IMR-90 (cell line): ENCODE results near the gene FAM72D. TPM values are rescaled to one million over a fixed set of nuclear protein-coding genes. Genes with fewer than 3 reads are reported as not detected.
"Not testable (repeated sequence)": the region's sequence is repeated elsewhere in the genome, so short reads cannot be mapped to it uniquely, and the experiment has no call there.

Experiments used
- ATAC-seq: fragments of 200-7000 bp; cut with Tn5 transposase; 2 replicates; pipeline ENCODE4 v1.9.1; 2020; ENCODE audit warnings: low read depth, mild to moderate bottlenecking, moderate library complexity
- Bru-seq: library from RNA; stranded (reverse); fragments of 400-500 nt; gene quantifications from one replicate; lab custom pipeline; 2021; lab: Mats Ljungman, UMichigan
- BruChase-seq, 2 experiments: library from RNA; stranded (reverse); fragments of 400-500 nt; gene quantifications; one replicate each; lab custom pipeline; 2021; lab: Mats Ljungman, UMichigan
- BruUV-seq: library from RNA; stranded (reverse); fragments of 400-500 nt; replicated peaks from 2 replicates; lab custom pipeline; 2021; lab: Mats Ljungman, UMichigan
- CTCF ChIA-PET: fragments of 300-600 bp; formaldehyde crosslinking; extraction: SDS; loops from one replicate; lab custom pipeline; 2021; ENCODE audit warnings: antibody characterized with exemption; lab: Yijun Ruan, JAX
- POLR2A ChIA-PET: fragments of 300-600 bp; sonication (Branson Sonifier 250); formaldehyde crosslinking; loops from one replicate; lab custom pipeline; 2022; ENCODE audit warnings: antibody characterized with exemption; ENCODE audit not compliant: unreplicated experiment; lab: Charles Lee
- DNase-seq: peaks from one replicate; pipeline ENCODE4 v3.0.0; 2013
- H2AFZ ChIP-seq: replicated peaks from 2 replicates; pipeline ENCODE3; 2013; ENCODE audit warnings: low read length, mild to moderate bottlenecking; ENCODE audit not compliant: poor library complexity
- H2AK5ac ChIP-seq: 2 replicates; pipeline ENCODE4 v1.6.1; 2013; ENCODE audit warnings: low read depth, low read length, inconsistent platforms
- H2AK9ac ChIP-seq: replicated peaks from 2 replicates; pipeline ENCODE3; 2013; ENCODE audit warnings: mild to moderate bottlenecking, low read depth, low read length, moderate library complexity; ENCODE audit not compliant: poor library complexity
- H2BK120ac ChIP-seq: 2 replicates; pipeline ENCODE4 v1.6.1; 2013; ENCODE audit warnings: low read depth, low read length, inconsistent platforms
- H2BK15ac ChIP-seq: 3 replicates; pipeline ENCODE4 v1.6.1; 2013; ENCODE audit warnings: low read depth, low read length, inconsistent platforms
- H2BK20ac ChIP-seq: 2 replicates; pipeline ENCODE4 v1.6.1; 2013; ENCODE audit warnings: low read depth, mild to moderate bottlenecking, inconsistent platforms, low read length, moderate library complexity
- H2BK5ac ChIP-seq: 2 replicates; pipeline ENCODE4 v1.6.1; 2013; ENCODE audit warnings: mild to moderate bottlenecking, low read depth, low read length, inconsistent platforms; ENCODE audit not compliant: poor library complexity, severe bottlenecking
- H3K14ac ChIP-seq: replicated peaks from 2 replicates; pipeline ENCODE4 v1.6.1; 2013; ENCODE audit warnings: low read depth, low read length, inconsistent platforms
- H3K18ac ChIP-seq: 2 replicates; pipeline ENCODE4 v1.6.1; 2013; ENCODE audit warnings: low read depth, low read length, control low read depth
- H3K23ac ChIP-seq: 2 replicates; pipeline ENCODE4 v1.6.1; 2013; ENCODE audit warnings: low read depth, low read length, inconsistent platforms
- H3K27ac ChIP-seq: 2 replicates; pipeline ENCODE4 v1.5.1; 2013; ENCODE audit warnings: mild to moderate bottlenecking, control low read depth, low read length; ENCODE audit not compliant: insufficient read depth
- H3K27me3 ChIP-seq: 2 replicates; pipeline ENCODE4 v1.6.1; 2013; ENCODE audit warnings: low read length; ENCODE audit not compliant: control insufficient read depth, insufficient read depth
- H3K36me3 ChIP-seq: 2 replicates; pipeline ENCODE4 v1.6.1; 2013; ENCODE audit warnings: low read length, mixed read lengths; ENCODE audit not compliant: control insufficient read depth, insufficient read depth
- H3K4ac ChIP-seq: 2 replicates; pipeline ENCODE4 v1.6.1; 2013; ENCODE audit warnings: low read depth, low read length, inconsistent platforms
- H3K4me1 ChIP-seq: 2 replicates; pipeline ENCODE4 v1.6.1; 2013; ENCODE audit warnings: low read length, mixed read lengths; ENCODE audit not compliant: control insufficient read depth, insufficient read depth
- H3K4me2 ChIP-seq: 2 replicates; pipeline ENCODE4 v1.6.1; 2013; ENCODE audit warnings: low read depth, mild to moderate bottlenecking, control low read depth, low read length, moderate library complexity
- H3K4me3 ChIP-seq: 2 replicates; pipeline ENCODE4 v1.5.1; 2013; ENCODE audit warnings: low read depth, mild to moderate bottlenecking, control low read depth, low read length, moderate library complexity; ENCODE audit not compliant: insufficient read depth
- H3K56ac ChIP-seq: 2 replicates; pipeline ENCODE4 v1.6.1; 2013; ENCODE audit warnings: low read length, inconsistent platforms; ENCODE audit not compliant: insufficient read depth; ENCODE audit errors: extremely low read depth
- H3K79me1 ChIP-seq, 2 experiments: 2 replicates each; pipeline ENCODE4 v1.6.1; 2013; ENCODE audit warnings: low read length in 2 of 2, inconsistent platforms in 1 of 2, low read depth in 1 of 2
- H3K9ac ChIP-seq: 2 replicates; pipeline ENCODE4 v1.6.1; 2013; ENCODE audit warnings: low read depth, low read length, control low read depth
- H3K9me1 ChIP-seq: 2 replicates; pipeline ENCODE4 v1.6.1; 2013; ENCODE audit warnings: low read length, inconsistent platforms; ENCODE audit not compliant: insufficient read depth
- H3K9me3 ChIP-seq: 2 replicates; pipeline ENCODE4 v1.6.1; 2013; ENCODE audit warnings: low read length; ENCODE audit not compliant: control insufficient read depth, insufficient read depth
- H4K20me1 ChIP-seq: 2 replicates; pipeline ENCODE4 v1.6.1; 2013; ENCODE audit warnings: low read length, inconsistent platforms; ENCODE audit not compliant: insufficient read depth
- H4K5ac ChIP-seq: 2 replicates; pipeline ENCODE4 v1.6.1; 2013; ENCODE audit warnings: mild to moderate bottlenecking, low read depth, low read length, control low read depth
- H4K8ac ChIP-seq, 2 experiments: 2 replicates each; pipeline ENCODE4 v1.6.1; 2013; ENCODE audit warnings: low read depth in 2 of 2, low read length in 2 of 2, control low read depth in 1 of 2, inconsistent platforms in 1 of 2
- H4K91ac ChIP-seq: 2 replicates; pipeline ENCODE4 v1.6.1; 2013; ENCODE audit warnings: low read depth, low read length, inconsistent platforms; ENCODE audit not compliant: insufficient read depth
- WGBS, 2 experiments: methylation state at CpG; one replicate each; pipeline versions ENCODE4 v1.1.5 to v1.1.7; 2013; ENCODE audit warnings: missing lambda C conversion rate in 2 of 2; ENCODE audit not compliant: insufficient read length in 1 of 2; ENCODE audit errors: extremely low coverage in 2 of 2; 5-methylcytosine and 5-hydroxymethylcytosine counted together
- dilution Hi-C: fragments of 300-500 bp; cut with HindIII; formaldehyde crosslinking; loops from one replicate; pipeline ENCODE4 v1.14.3; 2018; ENCODE audit warnings: low sequenced_read_pairs; ENCODE audit not compliant: unreplicated experiment
- in situ Hi-C: fragments of 300-500 bp; cut with MboI; formaldehyde crosslinking; loops from 3 replicates; pipeline ENCODE4 v1.14.3; 2019; ENCODE audit warnings: low sequenced_read_pairs, inconsistent platforms, mixed read lengths
- intact Hi-C: fragments of 100-400 bp; cut with micrococcal nuclease; formaldehyde crosslinking; loops from 2 replicates; pipeline ENCODE4 v1.10.0; 2022
- long read RNA-seq: library from polyadenylated mRNA; unstranded; transcript quantifications from one replicate; pipeline ENCODE4 v2.0.0, GENCODE V29; 2021; ENCODE audit not compliant: unreplicated experiment
- polyA plus RNA-seq, 3 experiments: library from polyadenylated mRNA; depleted of rRNA; stranded (reverse); fragments of >200 nt; gene quantifications; 2 replicates each; pipeline ENCODE4 v1.2.3, GENCODE V29; 2012; ENCODE audit warnings: low replicate concordance in 1 of 3
- total RNA-seq: library from RNA; depleted of rRNA; stranded (reverse); fragments of >200 nt; gene quantifications from 2 replicates; pipeline ENCODE4 v1.2.3, GENCODE V29; 2012; rRNA removed

The FAM72D gene
- total RNA-seq (0.72 and 0.83 TPM in 2 replicates), polyA plus RNA-seq (2012; rRNA removed) (1.2 and 1.4 TPM in 2 replicates), Bru-seq, nascent RNA (percentile 31 among the genes with signal in this experiment), BruChase-seq, experiment 1, labeled RNA remaining after a 6-hour chase (percentile 24 among the genes with signal in this experiment), BruChase-seq, experiment 2, labeled RNA remaining after a 2-hour chase (percentile 20 among the genes with signal in this experiment)
- polyA plus RNA-seq (2012; cell fraction: cytosol; rRNA removed): 0.20 and 0.37 TPM in 2 replicates
- 0.18 and 1.3 TPM in 2 replicates for polyA plus RNA-seq (2012; cell fraction: nucleus; rRNA removed; ENCODE audit: low replicate concordance)
- long read RNA-seq, partial matches to known transcripts: 0 of 2 reads
- long read RNA-seq, other reads (novel, unspliced or antisense): 1 of 2 reads

- H4K91ac ChIP-seq, dilution Hi-C loops, POLR2A ChIA-PET: not testable (repeated sequence)
Observed at GRCh38 chr1:145095284-145096057, at the start of gene FAM72D, which contains the start of gene SRGAP2B. FAM72D (plus strand) TSS chr1:145095974; CDS start chr1:145096848, 874 bp downstream. SRGAP2B (minus strand) TSS chr1:145095328; CDS start chr1:145092901, 2,427 bp downstream.

DNA sequence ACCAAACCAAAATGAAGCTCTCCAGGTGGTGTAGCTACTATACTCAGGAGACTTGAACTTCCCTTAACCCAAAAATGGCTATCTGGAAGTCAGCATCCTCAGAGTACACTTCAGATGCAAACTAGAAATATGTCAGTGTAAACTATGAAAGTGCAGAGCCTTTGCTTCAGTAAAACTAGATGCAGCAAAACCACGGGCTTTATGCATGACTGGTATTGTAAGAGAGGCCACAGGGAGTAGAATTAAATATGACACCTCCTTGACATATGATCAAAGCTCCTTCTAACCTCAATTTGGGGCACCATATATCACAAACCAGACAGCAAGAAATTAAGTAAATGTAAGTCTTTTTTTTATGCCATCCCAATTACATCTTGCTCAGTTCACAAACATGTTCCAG is 48.2 kb upstream of the FAM72D start:
- H3K36me3 ChIP-seq, BruUV-seq, H3K9ac ChIP-seq, H3K4me2 ChIP-seq, H3K27ac ChIP-seq, H4K20me1 ChIP-seq, H3K4ac ChIP-seq, H3K9me1 ChIP-seq, H2AK9ac ChIP-seq, H2BK15ac ChIP-seq, intact Hi-C loops, H4K91ac ChIP-seq, H2AFZ ChIP-seq, H2BK120ac ChIP-seq, in situ Hi-C loops, H3K14ac ChIP-seq, H2AK5ac ChIP-seq, ATAC-seq, H2BK5ac ChIP-seq, POLR2A ChIA-PET, H2BK20ac ChIP-seq, H3K79me1 ChIP-seq, H4K5ac ChIP-seq, DNase-seq, CTCF ChIA-PET, H3K4me1 ChIP-seq, H3K23ac ChIP-seq, H3K9me3 ChIP-seq, H3K27me3 ChIP-seq, H3K4me3 ChIP-seq, H3K56ac ChIP-seq, dilution Hi-C loops, H4K8ac ChIP-seq, H3K18ac ChIP-seq: not testable (repeated sequence)
- no CpG with 5 or more reads among the region's 1 CpG for WGBS, 2 experiments

More at GRCh38 chr1:145095284-145096057, at the start of gene FAM72D, which contains the start of gene SRGAP2B:
- H2BK120ac ChIP-seq, H3K56ac ChIP-seq, BruUV-seq, H2AK5ac ChIP-seq, DNase-seq, H3K9me1 ChIP-seq, H2AFZ ChIP-seq, H3K18ac ChIP-seq, H3K4me1 ChIP-seq, H3K9me3 ChIP-seq, H2AK9ac ChIP-seq, H3K36me3 ChIP-seq, H3K4ac ChIP-seq, H3K14ac ChIP-seq, H2BK15ac ChIP-seq, H4K20me1 ChIP-seq, H2BK5ac ChIP-seq, H3K79me1 ChIP-seq, H3K27me3 ChIP-seq, H3K4me2 ChIP-seq, H3K9ac ChIP-seq, H2BK20ac ChIP-seq, intact Hi-C loops, H4K8ac ChIP-seq, CTCF ChIA-PET, H3K23ac ChIP-seq, H3K27ac ChIP-seq, in situ Hi-C loops, H4K5ac ChIP-seq: not testable (repeated sequence)
- peak within 1 kb of the TSS; percentile 53 for H3K4me3 ChIP-seq
- ATAC-seq: peak; percentile 79
- no CpG with 5 or more reads among the region's 47 CpGs for WGBS, 2 experiments
